ENCODE measurements around the gene MZT2A. TPM values are rescaled to one million over a fixed set of nuclear protein-coding genes. Genes with fewer than 3 reads are reported as not detected.
"Not testable (repeated sequence)": the region's sequence is repeated elsewhere in the genome, so short reads cannot be mapped to it uniquely, and the experiment has no call there.

The MZT2A gene
- total and polyA plus RNA-seq, 2 donors (not counting 1 experiment from before 2014, with no cell fraction given), result 30.1 to 88.4 TPM

DNA sequence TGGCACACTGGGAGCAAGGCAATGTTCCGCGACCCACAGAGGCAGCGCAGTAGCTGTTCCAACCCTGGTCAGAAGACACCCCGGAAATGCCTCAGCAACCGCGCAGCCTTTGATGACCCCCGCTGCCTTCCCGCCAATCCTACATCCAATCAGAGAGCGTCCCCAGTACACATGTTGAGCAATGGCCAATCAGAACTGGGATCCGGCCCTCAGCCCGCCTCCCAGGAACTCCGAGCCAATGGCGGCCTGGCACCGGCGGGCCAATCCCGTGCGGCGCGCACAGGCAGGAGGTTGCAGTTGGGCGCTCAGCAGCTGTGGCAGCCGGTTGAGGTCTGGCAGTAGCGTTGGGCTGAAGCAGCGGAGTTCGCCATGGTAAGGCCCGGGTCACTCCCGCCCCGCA lies 16.4 kb downstream of the MZT2A start, which contains the start of gene TUBA3D:
Gene TUBA3D (plus strand): TSS at position 289 of the 400 bp plus-strand sequence. CDS start 81 bp downstream, at position 370.
- TF ChIP-seq, protein P1, sequence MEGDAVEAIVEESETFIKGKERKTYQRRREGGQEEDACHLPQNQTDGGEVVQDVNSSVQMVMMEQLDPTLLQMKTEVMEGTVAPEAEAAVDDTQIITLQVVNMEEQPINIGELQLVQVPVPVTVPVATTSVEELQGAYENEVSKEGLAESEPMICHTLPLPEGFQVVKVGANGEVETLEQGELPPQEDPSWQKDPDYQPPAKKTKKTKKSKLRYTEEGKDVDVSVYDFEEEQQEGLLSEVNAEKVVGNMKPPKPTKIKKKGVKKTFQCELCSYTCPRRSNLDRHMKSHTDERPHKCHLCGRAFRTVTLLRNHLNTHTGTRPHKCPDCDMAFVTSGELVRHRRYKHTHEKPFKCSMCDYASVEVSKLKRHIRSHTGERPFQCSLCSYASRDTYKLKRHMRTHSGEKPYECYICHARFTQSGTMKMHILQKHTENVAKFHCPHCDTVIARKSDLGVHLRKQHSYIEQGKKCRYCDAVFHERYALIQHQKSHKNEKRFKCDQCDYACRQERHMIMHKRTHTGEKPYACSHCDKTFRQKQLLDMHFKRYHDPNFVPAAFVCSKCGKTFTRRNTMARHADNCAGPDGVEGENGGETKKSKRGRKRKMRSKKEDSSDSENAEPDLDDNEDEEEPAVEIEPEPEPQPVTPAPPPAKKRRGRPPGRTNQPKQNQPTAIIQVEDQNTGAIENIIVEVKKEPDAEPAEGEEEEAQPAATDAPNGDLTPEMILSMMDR (conservative IDR thresholded peaks at IDR 0.05 in 1 of 2, IDR thresholded peaks at IDR 0.05 in 1 of 2; ENCODE audit: low read depth in 1 of 2, low read length in 2 of 2), result no peak
- no peak for TF ChIP-seq EZH2 (IDR thresholded peaks at IDR 0.05; ENCODE audit: low read length, missing control alignments)
- DNase-seq (ENCODE audit: low read depth in 2 of 2), result no peak
- H3K4me3 ChIP-seq (replicated peaks in 1 of 4; ENCODE audit: control extremely low read depth in 1 of 4, insufficient read depth in 1 of 4, low read depth in 3 of 4, low read length in 4 of 4), result no peak within 1 kb of the TSS
- H4K20me1 ChIP-seq (ENCODE audit: control insufficient read depth, extremely low read depth, insufficient read depth, low read length), result no peaks in the 10 kb centered on the region
- H3K4me1 ChIP-seq (ENCODE audit: control insufficient read depth, extremely low read depth, insufficient read depth, low read length), result no peaks in the 10 kb centered on the region
- H2AFZ ChIP-seq (ENCODE audit: low read length), result no peak within 1 kb of the TSS
- no peak within 1 kb of the TSS for H3K4me2 ChIP-seq (ENCODE audit: extremely low read depth, insufficient read depth, low read length)
- H3K9ac ChIP-seq (ENCODE audit: insufficient read depth, low read length), result no peak within 1 kb of the TSS
- no peaks in the 10 kb centered on the region for H3K9me3 ChIP-seq (ENCODE audit: control insufficient read depth, insufficient read depth, low read depth, low read length)
- H3K36me3 ChIP-seq (ENCODE audit: control insufficient read depth, insufficient read depth, low read length), result no peaks in the 10 kb centered on the region
- no peaks in the 10 kb centered on the region for H3K27me3 ChIP-seq (ENCODE audit: control insufficient read depth, insufficient read depth, low read length)
- no peak within 1 kb of the TSS for H3K27ac ChIP-seq (ENCODE audit: insufficient read depth, low read length)
- no peaks in the 10 kb centered on the region for H3K79me2 ChIP-seq (ENCODE audit: control insufficient read depth, insufficient read depth, low read length)

DNA sequence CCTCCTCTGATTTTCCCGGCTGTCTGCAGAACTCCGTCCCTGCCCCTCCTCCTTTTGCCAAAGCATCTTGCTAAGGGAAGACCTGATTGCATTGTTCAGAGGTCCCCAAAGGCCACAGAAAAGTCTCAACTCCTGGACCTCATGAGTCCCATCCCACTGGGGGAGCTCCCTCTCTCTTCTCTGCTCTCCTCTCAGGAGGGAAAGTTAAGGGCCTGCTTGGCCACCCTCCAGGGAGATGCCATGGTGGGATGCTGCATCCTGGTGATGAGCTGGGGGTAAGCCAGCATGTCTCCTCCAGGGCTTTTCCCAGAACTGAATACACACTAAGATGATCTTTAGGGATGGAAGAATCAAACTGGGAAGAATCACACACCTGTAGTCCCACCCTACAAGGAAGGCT lies 18.9 kb downstream of the MZT2A start:
- not testable (repeated sequence) for H3K9me3 ChIP-seq (ENCODE audit: control insufficient read depth, insufficient read depth, low read depth, low read length); H3K27me3 ChIP-seq (ENCODE audit: control insufficient read depth, insufficient read depth, low read length); H2AFZ ChIP-seq (ENCODE audit: low read length); DNase-seq (ENCODE audit: low read depth in 2 of 2); H3K4me3 ChIP-seq (replicated peaks in 1 of 4; ENCODE audit: control extremely low read depth in 1 of 4, insufficient read depth in 1 of 4, low read depth in 3 of 4, low read length in 4 of 4); H3K79me2 ChIP-seq (ENCODE audit: control insufficient read depth, insufficient read depth, low read length); H3K4me2 ChIP-seq (ENCODE audit: extremely low read depth, insufficient read depth, low read length); H3K36me3 ChIP-seq (ENCODE audit: control insufficient read depth, insufficient read depth, low read length); H3K27ac ChIP-seq (ENCODE audit: insufficient read depth, low read length); H3K9ac ChIP-seq (ENCODE audit: insufficient read depth, low read length); H4K20me1 ChIP-seq (ENCODE audit: control insufficient read depth, extremely low read depth, insufficient read depth, low read length); H3K4me1 ChIP-seq (ENCODE audit: control insufficient read depth, extremely low read depth, insufficient read depth, low read length)

DNA sequence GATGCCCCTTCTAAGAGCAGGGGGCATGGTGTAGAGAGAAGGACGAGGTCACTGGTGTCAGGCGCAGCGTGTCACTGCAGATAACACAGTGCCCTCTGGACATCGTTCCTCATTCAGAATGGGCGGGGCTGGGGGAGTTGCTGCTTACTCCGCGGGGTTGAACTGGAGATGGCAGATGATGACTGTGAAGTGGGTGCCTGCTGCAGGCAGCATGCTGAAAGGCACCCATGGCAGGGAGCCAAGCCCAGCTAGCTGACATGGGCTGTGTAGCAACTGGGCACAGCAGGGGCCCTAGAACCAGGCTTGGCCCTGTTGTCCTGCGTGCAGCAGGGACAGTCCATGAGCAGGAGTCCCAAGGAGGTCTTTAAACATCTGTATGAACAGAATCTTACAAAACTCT lies 20.6 kb downstream of the MZT2A start:
- not testable (repeated sequence) for H3K4me3 ChIP-seq (replicated peaks in 1 of 4; ENCODE audit: control extremely low read depth in 1 of 4, insufficient read depth in 1 of 4, low read depth in 3 of 4, low read length in 4 of 4); H3K79me2 ChIP-seq (ENCODE audit: control insufficient read depth, insufficient read depth, low read length); H3K27ac ChIP-seq (ENCODE audit: insufficient read depth, low read length); DNase-seq (ENCODE audit: low read depth in 2 of 2); H3K9me3 ChIP-seq (ENCODE audit: control insufficient read depth, insufficient read depth, low read depth, low read length); H2AFZ ChIP-seq (ENCODE audit: low read length); H3K4me1 ChIP-seq (ENCODE audit: control insufficient read depth, extremely low read depth, insufficient read depth, low read length); H3K27me3 ChIP-seq (ENCODE audit: control insufficient read depth, insufficient read depth, low read length); H3K36me3 ChIP-seq (ENCODE audit: control insufficient read depth, insufficient read depth, low read length); H3K9ac ChIP-seq (ENCODE audit: insufficient read depth, low read length); H3K4me2 ChIP-seq (ENCODE audit: extremely low read depth, insufficient read depth, low read length); H4K20me1 ChIP-seq (ENCODE audit: control insufficient read depth, extremely low read depth, insufficient read depth, low read length)

DNA sequence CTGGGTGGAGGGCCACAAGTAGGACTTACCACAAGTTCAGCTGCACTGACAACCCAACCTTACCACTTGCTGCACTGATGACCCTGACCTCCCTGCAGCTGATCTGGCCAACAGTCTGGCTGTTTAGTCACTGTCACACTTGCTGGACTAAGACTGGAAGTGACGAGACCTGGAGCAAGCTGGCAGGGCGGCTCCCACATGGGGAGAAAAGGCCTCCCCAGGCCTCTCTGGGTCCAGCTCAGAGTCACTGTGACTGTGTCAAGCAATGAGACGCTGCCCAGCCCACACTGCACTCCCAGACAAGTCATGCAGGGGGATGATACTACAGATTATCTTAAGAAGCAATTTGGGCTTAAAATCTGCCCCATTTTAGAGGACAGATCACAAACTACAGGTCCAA lies 21.3 kb downstream of the MZT2A start:
- not testable (repeated sequence) for H3K79me2 ChIP-seq (ENCODE audit: control insufficient read depth, insufficient read depth, low read length); H2AFZ ChIP-seq (ENCODE audit: low read length); H3K27ac ChIP-seq (ENCODE audit: insufficient read depth, low read length); H4K20me1 ChIP-seq (ENCODE audit: control insufficient read depth, extremely low read depth, insufficient read depth, low read length); H3K27me3 ChIP-seq (ENCODE audit: control insufficient read depth, insufficient read depth, low read length); H3K36me3 ChIP-seq (ENCODE audit: control insufficient read depth, insufficient read depth, low read length); DNase-seq (ENCODE audit: low read depth in 2 of 2); H3K4me1 ChIP-seq (ENCODE audit: control insufficient read depth, extremely low read depth, insufficient read depth, low read length); H3K4me3 ChIP-seq (replicated peaks in 1 of 4; ENCODE audit: control extremely low read depth in 1 of 4, insufficient read depth in 1 of 4, low read depth in 3 of 4, low read length in 4 of 4); H3K4me2 ChIP-seq (ENCODE audit: extremely low read depth, insufficient read depth, low read length); H3K9me3 ChIP-seq (ENCODE audit: control insufficient read depth, insufficient read depth, low read depth, low read length); H3K9ac ChIP-seq (ENCODE audit: insufficient read depth, low read length)

DNA sequence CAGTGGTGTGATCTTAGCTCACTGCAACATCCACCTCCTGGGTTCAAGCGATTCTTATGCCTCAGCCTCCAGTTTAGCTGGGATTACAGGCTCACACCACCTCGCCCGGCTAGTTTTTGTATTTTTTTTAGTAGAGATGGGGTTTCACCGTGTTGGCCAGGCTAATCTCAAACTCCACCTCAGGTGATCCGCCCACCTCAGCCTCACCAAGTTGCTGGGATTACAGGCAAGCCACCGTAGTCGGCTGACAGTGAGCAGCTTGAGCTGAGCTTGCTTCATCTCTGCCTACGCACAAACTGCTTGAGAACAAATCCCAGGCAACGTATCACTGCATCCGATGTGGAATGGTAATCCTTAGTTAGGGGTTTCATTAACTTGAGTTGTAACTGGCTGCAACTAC lies 24.5 kb downstream of the MZT2A start:
- H3K4me2 ChIP-seq (ENCODE audit: extremely low read depth, insufficient read depth, low read length); H3K9ac ChIP-seq (ENCODE audit: insufficient read depth, low read length); H3K27ac ChIP-seq (ENCODE audit: insufficient read depth, low read length); H3K9me3 ChIP-seq (ENCODE audit: control insufficient read depth, insufficient read depth, low read depth, low read length); H3K27me3 ChIP-seq (ENCODE audit: control insufficient read depth, insufficient read depth, low read length); H3K79me2 ChIP-seq (ENCODE audit: control insufficient read depth, insufficient read depth, low read length); H2AFZ ChIP-seq (ENCODE audit: low read length); H3K4me1 ChIP-seq (ENCODE audit: control insufficient read depth, extremely low read depth, insufficient read depth, low read length); H3K36me3 ChIP-seq (ENCODE audit: control insufficient read depth, insufficient read depth, low read length); H3K4me3 ChIP-seq (replicated peaks in 1 of 4; ENCODE audit: control extremely low read depth in 1 of 4, insufficient read depth in 1 of 4, low read depth in 3 of 4, low read length in 4 of 4); H4K20me1 ChIP-seq (ENCODE audit: control insufficient read depth, extremely low read depth, insufficient read depth, low read length); DNase-seq (ENCODE audit: low read depth in 2 of 2): not testable (repeated sequence)

DNA sequence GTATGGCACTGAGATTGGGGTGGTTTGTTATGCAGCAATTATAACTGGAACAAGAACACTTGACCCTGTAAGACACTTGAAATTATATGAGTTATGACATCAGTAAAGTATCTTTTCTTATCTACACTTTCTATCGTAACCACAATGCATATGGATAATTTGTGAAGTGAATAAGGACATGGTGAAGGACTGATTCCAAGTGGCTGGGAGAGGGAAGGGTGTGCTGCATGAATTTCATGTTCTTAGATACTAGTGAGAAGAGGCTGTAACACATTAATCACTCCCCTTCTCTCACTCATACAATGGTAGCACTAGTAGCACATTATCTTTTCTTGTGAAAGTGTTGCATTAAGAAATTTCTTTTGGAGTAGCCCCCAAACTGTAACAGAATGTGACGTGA lies 37.3 kb downstream of the MZT2A start:
- H3K9ac ChIP-seq (ENCODE audit: insufficient read depth, low read length); DNase-seq (ENCODE audit: low read depth in 2 of 2); H3K79me2 ChIP-seq (ENCODE audit: control insufficient read depth, insufficient read depth, low read length); H3K4me3 ChIP-seq (replicated peaks in 1 of 4; ENCODE audit: control extremely low read depth in 1 of 4, insufficient read depth in 1 of 4, low read depth in 3 of 4, low read length in 4 of 4); H3K4me2 ChIP-seq (ENCODE audit: extremely low read depth, insufficient read depth, low read length); H3K36me3 ChIP-seq (ENCODE audit: control insufficient read depth, insufficient read depth, low read length); H3K27ac ChIP-seq (ENCODE audit: insufficient read depth, low read length); H2AFZ ChIP-seq (ENCODE audit: low read length); H3K27me3 ChIP-seq (ENCODE audit: control insufficient read depth, insufficient read depth, low read length); H4K20me1 ChIP-seq (ENCODE audit: control insufficient read depth, extremely low read depth, insufficient read depth, low read length); H3K4me1 ChIP-seq (ENCODE audit: control insufficient read depth, extremely low read depth, insufficient read depth, low read length); H3K9me3 ChIP-seq (ENCODE audit: control insufficient read depth, insufficient read depth, low read depth, low read length): not testable (repeated sequence)
